Osteocyte (in vitro differentiated cells): ENCODE data around the gene IMPA2. TPM values are rescaled to one million over a fixed set of nuclear protein-coding genes. Genes with fewer than 3 reads are reported as not detected.

Experiments used
- DNase-seq: peaks from one replicate; pipeline ENCODE4 v3.0.0; 2021; ENCODE audit warnings: mixed read lengths; ENCODE audit not compliant: unreplicated experiment; ENCODE audit errors: extremely low spot score
- H3K27ac Mint-ChIP-seq: one replicate; pipeline ENCODE4 v1.8.0; 2021; ENCODE audit warnings: mild to moderate bottlenecking, mixed read lengths; ENCODE audit not compliant: unreplicated experiment
- H3K27me3 Mint-ChIP-seq: one replicate; pipeline ENCODE4 v1.8.0; 2021; ENCODE audit warnings: mixed read lengths; ENCODE audit not compliant: unreplicated experiment
- H3K36me3 Mint-ChIP-seq: one replicate; pipeline ENCODE4 v1.8.0; 2021; ENCODE audit warnings: mixed read lengths; ENCODE audit not compliant: unreplicated experiment
- H3K4me1 Mint-ChIP-seq: one replicate; pipeline ENCODE4 v1.8.0; 2021; ENCODE audit warnings: mixed read lengths; ENCODE audit not compliant: unreplicated experiment
- H3K4me3 Mint-ChIP-seq: one replicate; pipeline ENCODE4 v1.8.0; 2021; ENCODE audit warnings: mild to moderate bottlenecking, moderate library complexity, mixed read lengths; ENCODE audit not compliant: unreplicated experiment
- H3K9me3 Mint-ChIP-seq: one replicate; pipeline ENCODE4 v1.8.0; 2021; ENCODE audit warnings: mixed read lengths; ENCODE audit not compliant: unreplicated experiment
- total RNA-seq: library from RNA; stranded (reverse); gene quantifications from 2 replicates; pipeline ENCODE4 v1.2.1, GENCODE V29; 2021
- TF ChIP-seq, protein P1 (sequence below): fragments of 200-600 bp; sonication (generic); IDR thresholded peaks from 2 replicates; pipeline ENCODE4 v1.5.0; 2021; ENCODE audit warnings: antibody characterized with exemption, mild to moderate bottlenecking, moderate library complexity

IMPA2 gene
- total RNA-seq, 1 donor from 2014 or later = 9.2 TPM

DNA sequence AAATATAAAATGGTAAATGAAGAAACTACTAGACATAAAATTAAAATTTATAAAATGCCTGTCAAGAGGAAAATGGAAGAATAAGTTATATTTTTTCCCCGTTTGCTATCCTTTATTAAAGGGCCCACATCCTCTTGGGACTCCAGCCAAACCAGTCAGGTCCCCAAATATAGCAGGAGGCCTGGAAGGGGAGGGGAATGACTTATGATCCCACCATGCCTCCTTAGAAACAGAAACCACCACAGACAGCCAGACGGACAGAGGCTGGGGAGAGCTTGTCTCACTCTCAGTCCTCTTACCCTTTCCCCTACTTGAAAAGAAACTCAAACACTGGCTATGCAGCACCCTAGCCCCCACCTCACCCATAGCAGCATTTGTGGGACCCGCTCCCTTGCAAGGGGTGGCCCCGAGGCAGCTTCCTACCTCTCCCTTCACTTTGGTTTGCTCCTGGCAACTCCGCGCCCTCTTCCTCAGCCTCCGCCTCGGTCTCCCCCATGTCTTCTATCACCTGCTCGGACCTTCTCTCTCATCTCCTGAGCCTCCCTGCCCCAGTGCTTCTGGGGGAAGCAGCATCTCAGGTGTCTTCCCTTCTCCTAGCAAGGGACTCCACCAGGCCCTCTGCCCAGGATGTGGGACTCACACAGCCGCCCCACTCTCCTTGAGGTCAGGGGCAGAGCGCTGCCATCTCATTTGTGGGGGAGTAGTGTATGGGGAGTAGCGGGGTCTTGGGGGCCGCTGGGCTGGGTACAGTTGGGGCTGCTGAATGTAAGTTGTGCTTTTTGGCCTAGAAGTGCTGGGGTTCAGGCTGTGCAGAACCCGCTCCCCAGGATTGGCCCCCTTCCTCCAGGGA is 75.0 kb downstream of the IMPA2 start:
- TF ChIP-seq, protein P1, sequence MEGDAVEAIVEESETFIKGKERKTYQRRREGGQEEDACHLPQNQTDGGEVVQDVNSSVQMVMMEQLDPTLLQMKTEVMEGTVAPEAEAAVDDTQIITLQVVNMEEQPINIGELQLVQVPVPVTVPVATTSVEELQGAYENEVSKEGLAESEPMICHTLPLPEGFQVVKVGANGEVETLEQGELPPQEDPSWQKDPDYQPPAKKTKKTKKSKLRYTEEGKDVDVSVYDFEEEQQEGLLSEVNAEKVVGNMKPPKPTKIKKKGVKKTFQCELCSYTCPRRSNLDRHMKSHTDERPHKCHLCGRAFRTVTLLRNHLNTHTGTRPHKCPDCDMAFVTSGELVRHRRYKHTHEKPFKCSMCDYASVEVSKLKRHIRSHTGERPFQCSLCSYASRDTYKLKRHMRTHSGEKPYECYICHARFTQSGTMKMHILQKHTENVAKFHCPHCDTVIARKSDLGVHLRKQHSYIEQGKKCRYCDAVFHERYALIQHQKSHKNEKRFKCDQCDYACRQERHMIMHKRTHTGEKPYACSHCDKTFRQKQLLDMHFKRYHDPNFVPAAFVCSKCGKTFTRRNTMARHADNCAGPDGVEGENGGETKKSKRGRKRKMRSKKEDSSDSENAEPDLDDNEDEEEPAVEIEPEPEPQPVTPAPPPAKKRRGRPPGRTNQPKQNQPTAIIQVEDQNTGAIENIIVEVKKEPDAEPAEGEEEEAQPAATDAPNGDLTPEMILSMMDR = no peak
- peaks cover 24% of the 10 kb centered on the region for H3K27me3 Mint-ChIP-seq
- DNase-seq = no peak
- no peak overlapping the region for H3K27ac Mint-ChIP-seq
- H3K36me3 Mint-ChIP-seq = no peaks in the 10 kb centered on the region
- H3K4me3 Mint-ChIP-seq = no peak overlapping the region
- H3K9me3 Mint-ChIP-seq = no peaks in the 10 kb centered on the region
- H3K4me1 Mint-ChIP-seq = peaks cover 6% of the 10 kb centered on the region

DNA sequence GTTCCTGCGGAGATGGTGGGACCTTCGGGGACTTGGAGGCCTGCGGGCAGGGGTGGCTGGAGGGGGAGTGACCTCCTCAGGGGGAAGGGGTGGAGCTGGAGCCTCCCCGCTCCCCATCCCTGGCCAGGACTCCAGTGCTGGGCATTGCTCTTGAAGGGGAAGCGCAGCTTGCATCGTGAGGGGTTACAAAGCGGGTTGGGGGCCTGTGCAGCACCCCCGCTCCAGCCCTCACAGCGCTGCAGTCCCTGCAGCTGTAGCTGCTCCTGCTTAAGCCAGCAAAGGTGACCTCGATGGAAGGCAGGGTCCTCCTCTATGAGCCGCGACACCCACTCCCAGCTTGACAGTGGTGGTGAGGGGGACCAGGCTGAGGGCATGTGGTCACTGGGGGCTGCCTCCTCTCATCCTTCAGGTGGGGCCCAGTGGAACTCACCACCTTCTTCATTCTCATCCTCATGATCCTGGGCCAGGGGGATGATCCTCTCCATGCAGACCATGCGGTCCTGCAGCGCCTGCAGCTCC is 75.6 kb downstream of the IMPA2 start:
- no peak for DNase-seq
- TF ChIP-seq, protein P1 = no peak
- Mint-ChIP-seq H3K36me3 (no peaks in the 10 kb centered on the region), H3K4me1 (peaks cover 2% of the 10 kb centered on the region), H3K9me3 (no peaks in the 10 kb centered on the region), H3K27ac (no peak overlapping the region), H3K27me3 (peaks cover 19% of the 10 kb centered on the region), H3K4me3 (no peak overlapping the region)

DNA sequence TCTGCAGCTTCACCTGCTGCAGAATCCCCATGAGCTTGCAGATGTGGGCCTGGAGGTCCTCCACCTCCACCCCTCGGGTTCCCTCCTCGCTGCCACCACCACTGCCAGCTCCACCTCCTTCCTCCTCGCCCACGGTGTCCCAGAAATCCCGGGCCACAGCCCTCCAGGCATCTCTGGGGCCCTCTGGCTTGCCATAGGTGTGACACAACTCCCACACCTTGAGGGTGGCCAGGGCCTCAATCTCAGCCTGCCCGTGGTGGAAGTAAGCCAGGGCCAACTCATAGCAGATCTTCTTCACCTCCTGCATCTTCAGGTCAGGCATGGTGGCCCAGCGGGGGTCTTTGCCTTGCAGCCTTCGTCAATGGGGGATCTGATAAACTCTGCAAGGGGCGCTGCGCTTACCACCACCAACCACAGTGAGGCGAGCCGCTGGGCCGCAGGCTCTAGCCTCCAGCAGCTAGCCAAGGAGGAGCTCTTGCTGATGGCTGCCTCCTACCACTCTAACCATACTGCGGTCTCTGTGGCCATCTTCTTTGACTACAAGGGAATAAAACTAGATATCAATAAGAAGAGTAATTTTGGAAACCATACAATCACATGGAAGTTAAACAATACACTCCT is 76.2 kb downstream of the IMPA2 start:
- no peaks in the 10 kb centered on the region for H3K36me3 Mint-ChIP-seq
- no peaks in the 10 kb centered on the region for H3K4me1 Mint-ChIP-seq
- peaks cover 17% of the 10 kb centered on the region for H3K27me3 Mint-ChIP-seq
- DNase-seq = no peak
- no peak overlapping the region for H3K4me3 Mint-ChIP-seq
- TF ChIP-seq, protein P1 = no peak
- H3K9me3 Mint-ChIP-seq = no peaks in the 10 kb centered on the region
- no peak overlapping the region for H3K27ac Mint-ChIP-seq

DNA sequence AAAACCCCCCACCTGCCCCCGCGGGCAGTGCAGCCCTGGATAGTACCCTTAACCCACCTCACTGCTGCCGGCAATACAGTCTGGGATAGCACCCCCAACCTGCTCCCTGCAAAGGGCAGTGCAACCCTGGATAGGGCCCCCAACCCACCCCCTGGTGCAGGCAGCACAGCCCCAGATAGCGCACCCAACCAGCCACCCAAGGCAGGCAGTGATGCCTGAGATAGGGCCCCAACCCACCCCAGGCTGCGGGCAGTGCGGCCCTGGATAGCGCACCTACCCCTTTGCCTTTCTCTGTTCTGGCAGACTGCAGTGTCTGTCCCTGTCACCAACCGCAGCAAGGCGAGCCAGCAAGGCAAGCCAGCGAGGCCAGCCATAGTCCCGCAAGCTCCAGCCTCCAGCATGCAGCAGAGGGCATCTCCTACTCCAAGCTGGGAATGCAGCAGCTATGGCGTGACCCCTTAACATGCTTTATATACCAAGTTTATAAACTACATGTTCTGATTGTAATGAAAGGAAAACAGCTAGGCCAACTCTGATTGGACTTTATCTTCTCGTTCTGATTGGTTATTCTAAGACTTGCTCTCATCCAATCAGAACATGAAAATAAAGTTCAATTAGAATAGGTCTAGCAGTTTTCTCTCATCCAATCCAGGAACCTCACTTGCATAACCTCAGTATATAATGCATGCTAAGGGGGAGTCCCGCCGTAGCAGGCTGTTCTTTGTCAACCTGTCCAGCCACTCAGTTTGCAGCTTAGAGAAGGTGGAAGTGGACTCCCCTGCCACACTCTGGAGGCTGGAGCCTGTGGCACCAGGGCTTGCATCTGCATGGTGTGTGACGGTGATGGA is 78.3 kb downstream of the IMPA2 start:
- TF ChIP-seq, protein P1 = no peak
- no peak overlapping the region for H3K27ac Mint-ChIP-seq
- no peak for DNase-seq
- peaks cover 12% of the 10 kb centered on the region for H3K27me3 Mint-ChIP-seq
- H3K9me3 Mint-ChIP-seq = no peaks in the 10 kb centered on the region
- no peak overlapping the region for H3K4me3 Mint-ChIP-seq
- H3K4me1 Mint-ChIP-seq = no peaks in the 10 kb centered on the region
- H3K36me3 Mint-ChIP-seq = no peaks in the 10 kb centered on the region
